Mammary epithelial cell (primary cell): Measurements from ENCODE around the gene CYREN.

Experiments used
- EZH2 ChIP-seq: IDR thresholded peaks from 2 replicates; pipeline ENCODE4 v1.6.1; 2012; ENCODE audit warnings: low read length, inconsistent platforms, borderline replicate concordance
- TF ChIP-seq, protein P1 (sequence below), 2 donors: IDR thresholded peaks in 1 of 2; conservative IDR thresholded peaks in 1 of 2; 2 replicates each; pipeline ENCODE4 v1.5.1; 2011 to 2012; ENCODE audit warnings: inconsistent platforms in 2 of 2, low read length in 2 of 2, mild to moderate bottlenecking in 2 of 2, control low read depth in 1 of 2, low read depth in 1 of 2; ENCODE audit not compliant: insufficient read depth in 1 of 2; ENCODE audit errors: extremely low read depth in 1 of 2

- TF ChIP-seq, protein P1, sequence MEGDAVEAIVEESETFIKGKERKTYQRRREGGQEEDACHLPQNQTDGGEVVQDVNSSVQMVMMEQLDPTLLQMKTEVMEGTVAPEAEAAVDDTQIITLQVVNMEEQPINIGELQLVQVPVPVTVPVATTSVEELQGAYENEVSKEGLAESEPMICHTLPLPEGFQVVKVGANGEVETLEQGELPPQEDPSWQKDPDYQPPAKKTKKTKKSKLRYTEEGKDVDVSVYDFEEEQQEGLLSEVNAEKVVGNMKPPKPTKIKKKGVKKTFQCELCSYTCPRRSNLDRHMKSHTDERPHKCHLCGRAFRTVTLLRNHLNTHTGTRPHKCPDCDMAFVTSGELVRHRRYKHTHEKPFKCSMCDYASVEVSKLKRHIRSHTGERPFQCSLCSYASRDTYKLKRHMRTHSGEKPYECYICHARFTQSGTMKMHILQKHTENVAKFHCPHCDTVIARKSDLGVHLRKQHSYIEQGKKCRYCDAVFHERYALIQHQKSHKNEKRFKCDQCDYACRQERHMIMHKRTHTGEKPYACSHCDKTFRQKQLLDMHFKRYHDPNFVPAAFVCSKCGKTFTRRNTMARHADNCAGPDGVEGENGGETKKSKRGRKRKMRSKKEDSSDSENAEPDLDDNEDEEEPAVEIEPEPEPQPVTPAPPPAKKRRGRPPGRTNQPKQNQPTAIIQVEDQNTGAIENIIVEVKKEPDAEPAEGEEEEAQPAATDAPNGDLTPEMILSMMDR (conservative IDR thresholded peaks at IDR 0.05 in 1 of 2, IDR thresholded peaks at IDR 0.05 in 1 of 2; ENCODE audit: extremely low read depth in 1 of 2, insufficient read depth in 1 of 2, low read depth in 1 of 2, low read length in 2 of 2) = no peak
- TF ChIP-seq EZH2 = no peak
Observed at GRCh38 chr7:135169964-135170273, 588 bp downstream of the CYREN start.
